GM18526 (cell line): Measurements from ENCODE around the gene CFAP52.

Experiments used
- POLR2A ChIP-seq: IDR thresholded peaks from 3 replicates; pipeline ENCODE4 v1.6.1; 2011; ENCODE audit not compliant: insufficient read length; ENCODE audit errors: extremely low read depth

The CFAP52 gene

GRCh38 chr17:9669551-9670008 is 93.1 kb downstream of the CFAP52 start:
- TF ChIP-seq POLR2A, result no peak

GRCh38 chr17:9670596-9670995 is 94.2 kb downstream of the CFAP52 start:
- no peak for TF ChIP-seq POLR2A

GRCh38 chr17:9671559-9671958 is 95.1 kb downstream of the CFAP52 start:
- TF ChIP-seq POLR2A, result no peak

DNA sequence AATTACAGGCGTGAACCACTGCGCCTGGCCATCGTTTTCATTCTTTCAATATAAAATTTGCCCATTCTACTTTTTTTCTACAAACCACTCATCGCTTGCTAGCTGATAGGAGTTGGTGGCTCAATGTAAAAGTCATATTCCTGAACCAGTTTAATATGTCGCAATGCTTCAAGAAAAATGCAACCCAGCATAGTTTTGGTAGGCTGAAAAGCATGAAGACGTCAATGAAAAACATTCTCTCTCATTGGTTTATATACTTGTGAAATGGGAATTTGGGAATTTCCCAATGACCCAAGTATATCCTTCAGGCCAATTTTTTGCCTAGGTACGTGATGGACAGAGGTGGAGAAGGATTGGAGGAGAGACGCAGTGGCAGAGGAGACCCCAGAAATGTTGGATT is 95.8 kb downstream of the CFAP52 start:
- no peak for TF ChIP-seq POLR2A

GRCh38 chr17:9672691-9673090 is 96.2 kb downstream of the CFAP52 start:
- no peak for TF ChIP-seq POLR2A

DNA sequence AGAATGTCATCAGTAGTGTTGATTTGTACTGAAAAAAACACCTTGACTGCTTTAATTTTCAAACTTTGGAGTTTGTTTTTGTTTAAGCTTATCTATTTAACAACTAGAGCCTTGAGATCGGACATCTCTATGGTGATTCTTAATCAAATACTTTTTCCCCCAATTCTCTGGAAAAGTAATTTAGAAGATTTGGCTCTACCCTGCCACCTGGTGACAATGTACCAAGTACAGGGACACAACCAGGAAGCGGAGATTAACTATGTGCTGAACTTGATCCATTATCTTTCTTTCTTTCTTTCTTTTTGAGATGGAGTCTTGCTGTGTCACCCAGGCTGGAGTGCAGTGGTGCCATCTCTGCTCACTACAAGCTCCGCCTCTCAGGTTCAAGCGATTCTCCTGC is 99.6 kb downstream of the CFAP52 start:
- no peak for TF ChIP-seq POLR2A

- TF ChIP-seq POLR2A, result no peak
These were observed 100.4 kb downstream of the CFAP52 start for GRCh38 chr17:9676820-9677310.

GRCh38 chr17:9677411-9677810 is 101.0 kb downstream of the CFAP52 start:
- no peak for TF ChIP-seq POLR2A

- TF ChIP-seq POLR2A, result no peak
These were observed 101.5 kb downstream of the CFAP52 start for GRCh38 chr17:9677896-9678295.

DNA sequence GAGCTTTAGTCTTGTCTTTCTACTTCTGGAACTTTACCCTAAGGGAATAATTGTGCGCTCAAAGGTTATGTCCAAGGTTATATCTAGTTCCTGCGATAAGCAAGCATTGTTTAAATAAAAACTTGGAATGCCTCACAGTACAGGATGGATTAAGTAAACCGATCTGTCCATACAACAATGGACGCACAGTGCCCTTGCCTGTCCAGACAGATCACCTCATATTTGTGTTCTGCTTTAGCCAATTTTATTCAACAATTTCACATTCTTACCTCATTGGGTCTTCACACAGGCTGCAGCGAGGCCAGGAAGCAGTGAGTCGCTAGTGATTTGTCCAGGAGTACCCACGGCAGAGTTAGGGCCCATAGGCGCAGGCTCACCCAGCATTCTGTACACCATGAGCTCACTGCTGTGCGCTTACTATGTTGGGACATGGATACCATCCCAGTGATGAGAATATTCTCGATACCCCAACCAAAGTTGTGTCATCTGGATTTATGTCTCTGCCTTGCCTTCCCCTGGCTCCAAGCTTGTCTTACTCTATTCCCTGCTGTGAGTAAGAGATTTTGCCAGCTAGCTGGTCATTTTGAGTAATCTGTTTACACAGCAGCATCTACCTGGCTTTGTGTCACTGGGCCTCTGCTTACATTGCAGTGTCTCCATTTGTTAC is 108.6 kb downstream of the CFAP52 start:
- TF ChIP-seq POLR2A, result no peak
